Measurements from ENCODE around the gene LMO7. TPM values are rescaled to one million over a fixed set of nuclear protein-coding genes. Genes with fewer than 3 reads are reported as not detected.

LMO7 gene
- total and polyA plus RNA-seq, 2 of the 8 experiments (the other 6 are each of a cell fraction or from before 2014, with no cell fraction given) = 8.1 to 28.3 TPM

- DNase-seq (ENCODE audit: low read depth in 1 of 2, low spot score in 2 of 2) (no peak), FAIRE-seq (no peak)
- Histone ChIP-seq H3K36me3 (ENCODE audit: control insufficient read depth in 2 of 4, insufficient read depth in 4 of 4, low read length in 3 of 4) (no peaks in the 10 kb centered on the region), H2BK120ac (replicated peaks; ENCODE audit: low read depth, low read length) (no peak overlapping the region), H3K27me3 (replicated peaks in 1 of 4; ENCODE audit: control insufficient read depth in 3 of 4, extremely low read depth in 1 of 4, insufficient read depth in 3 of 4, low read length in 3 of 4) (no peaks in the 10 kb centered on the region), H4K91ac (replicated peaks; ENCODE audit: insufficient read length, low read length) (no peak overlapping the region), H3K27ac (ENCODE audit: low read depth, low read length) (no peak overlapping the region), H3K9ac (replicated peaks in 1 of 4; ENCODE audit: extremely low read depth in 1 of 4, low read depth in 3 of 4, low read length in 3 of 4) (no peak overlapping the region; a peak in 1 of 7 replicates), H3K14ac (ENCODE audit: insufficient read length) (no peak overlapping the region), H3K56ac (replicated peaks; ENCODE audit: insufficient read length, low read depth, low read length) (no peak overlapping the region), H2AK5ac (ENCODE audit: low read depth, low read length) (no peak overlapping the region), H3K18ac (ENCODE audit: extremely low read depth, low read length) (no peak overlapping the region), H3K9me3 (ENCODE audit: insufficient read depth in 2 of 2, low read depth in 1 of 2, low read length in 1 of 2) (0 out of 4 replicates have a peak, but pooled peaks cover 0 to 6% of the 10 kb centered on the region in 2 experiments), H4K20me1 (replicated peaks in 1 of 2; ENCODE audit: control insufficient read depth in 1 of 2, insufficient read depth in 2 of 2, low read length in 2 of 2) (no peaks in the 10 kb centered on the region), H2BK15ac (ENCODE audit: low read length) (no peak overlapping the region; the same call in 1 of the 2 replicates), H2BK20ac (ENCODE audit: low read length) (no peak overlapping the region), H2AFZ (ENCODE audit: low read length) (no peak overlapping the region), H3K79me2 (ENCODE audit: control insufficient read depth in 1 of 2, insufficient read depth in 2 of 2, low read length in 2 of 2) (no peaks in the 10 kb centered on the region), H3K23ac (ENCODE audit: insufficient read length) (no peak overlapping the region), H3K4ac (replicated peaks; ENCODE audit: insufficient read length, low read depth, low read length) (no peak overlapping the region), H2BK5ac (ENCODE audit: low read depth, low read length) (no peak overlapping the region), H3K4me1 (replicated peaks in 1 of 4; ENCODE audit: control insufficient read depth in 3 of 4, insufficient read depth in 4 of 4, low read length in 3 of 4) (no peaks in the 10 kb centered on the region), H3K79me1 (ENCODE audit: low read depth, low read length) (no peaks in the 10 kb centered on the region), H3K4me3 (ENCODE audit: extremely low read depth in 1 of 4, insufficient read depth in 2 of 4, low read depth in 3 of 4, low read length in 4 of 4) (no peak overlapping the region), H2BK12ac (ENCODE audit: low read depth, low read length) (no peak overlapping the region), H4K5ac (ENCODE audit: insufficient read length, low read depth, low read length) (no peak overlapping the region), H4K8ac (ENCODE audit: extremely low read depth, insufficient read depth, low read length) (no peak overlapping the region), H3K4me2 (ENCODE audit: insufficient read depth in 1 of 2, low read depth in 2 of 2, low read length in 2 of 2) (no peak overlapping the region), H3K23me2 (ENCODE audit: low read depth, low read length) (no peaks in the 10 kb centered on the region)
- CTCF ChIA-PET (ENCODE audit: partially characterized antibody) = interaction anchor here (1.0 to 1.6 kb wide), 2 partner anchors 10 to 94 kb away, joined by 3 to 7 read pairs; no protein-coding TSS in a partner anchor
- POLR2A ChIA-PET (ENCODE audit: partially characterized antibody) = interaction anchor here (0.6 kb wide), 1 partner anchor 15 kb away, joined by 5 read pairs; no protein-coding TSS in a partner anchor
- 68% methylated on average over 4 of the region's 4 CpGs; no CpG with 5 or more reads in 1 of the 2 experiments for WGBS, 2 experiments (ENCODE audit: extremely low coverage in 1 of 2, insufficient coverage in 1 of 2, insufficient read length in 1 of 2, insufficient replicate concordance in 2 of 2, low coverage in 1 of 2, low lambda C conversion rate in 2 of 2, missing lambda C conversion rate in 1 of 2)
- TF ChIP-seq JUN (IDR thresholded peaks at IDR 0.05; ENCODE audit: low read depth, low read length) (no peak), SP1 (IDR thresholded peaks at IDR 0.05; ENCODE audit: low read depth, low read length) (no peak), BCL11A (IDR thresholded peaks at IDR 0.05; ENCODE audit: low read depth in 2 of 2, low read length in 2 of 2) (no peak), SUZ12 (IDR thresholded peaks at IDR 0.05; ENCODE audit: low read length) (no peak), EZH2 (IDR thresholded peaks at IDR 0.05; ENCODE audit: low read depth, low read length, severe bottlenecking) (no peak), SP4 (IDR thresholded peaks at IDR 0.05; ENCODE audit: low read length) (no peak), CREB1 (IDR thresholded peaks at IDR 0.05) (no peak), TAF7 (optimal IDR thresholded peaks at IDR 0.05; ENCODE audit: borderline replicate concordance, low read depth, low read length) (no peak), JUND (IDR thresholded peaks at IDR 0.05; ENCODE audit: low read length) (no peak), ATF3 (IDR thresholded peaks at IDR 0.05; ENCODE audit: insufficient read depth, low read depth, low read length) (no peak)
Measured at GRCh38 chr13:75749407-75749806, 113.3 kb downstream of the LMO7 start.
